Measurements from ENCODE around the gene EYA2. TPM values are rescaled to one million over a fixed set of nuclear protein-coding genes. Genes with fewer than 3 reads are reported as not detected.

Gene EYA2
- total RNA-seq, 1 experiment from 2014 or later: 0.33 TPM

DNA sequence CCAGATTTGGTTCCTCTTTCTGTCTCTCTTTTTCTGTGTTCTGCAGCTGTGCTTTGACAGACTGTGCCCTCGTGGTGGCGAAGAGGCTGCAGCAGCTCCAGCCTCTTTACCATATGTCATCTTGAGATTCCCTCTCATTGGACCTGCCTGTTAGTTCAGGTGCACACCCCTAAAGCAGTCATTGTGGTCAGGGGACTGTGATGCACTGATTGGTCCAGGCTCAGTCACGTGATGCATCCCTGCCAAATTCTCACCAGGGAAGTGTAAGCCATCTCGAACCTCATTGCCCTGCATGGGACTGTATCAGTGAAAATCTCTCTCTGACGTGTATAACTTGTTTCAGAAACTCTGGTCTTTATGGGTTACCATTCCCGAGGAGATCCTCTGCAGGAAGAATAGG is 160.3 kb downstream of the EYA2 start:
- H3K4me1 ChIP-seq (ENCODE audit: insufficient read depth, low read length): no peaks in the 10 kb centered on the region
- no peak overlapping the region for H3K4me3 ChIP-seq (ENCODE audit: low read length)
- BruUV-seq (replicated peaks): no TSS peak
- no peaks in the 10 kb centered on the region for H4K20me1 ChIP-seq (ENCODE audit: low read length)
- H3K9me3 ChIP-seq (ENCODE audit: low read length): no peaks in the 10 kb centered on the region
- CTCF ChIA-PET: no interaction called here
- no peak for TF ChIP-seq EZH2phosphoT487 (IDR thresholded peaks at IDR 0.05; ENCODE audit: borderline replicate concordance, low read length)
- TF ChIP-seq CTCF (conservative IDR thresholded peaks at IDR 0.05; ENCODE audit: low read depth, low read length): no peak
- TF ChIP-seq EZH2 (IDR thresholded peaks at IDR 0.05; ENCODE audit: low read length, unreplicated experiment): no peak
- no peaks in the 10 kb centered on the region for H3K36me3 ChIP-seq (ENCODE audit: low read depth, low read length)
- no peak overlapping the region for H3K9ac ChIP-seq (ENCODE audit: low read length)
- no peak for ATAC-seq
- intact Hi-C loops (cut with micrococcal nuclease): no loop called here
- no peaks in the 10 kb centered on the region for H3F3A ChIP-seq (ENCODE audit: low read length, unreplicated experiment)
- H2AFZ ChIP-seq (ENCODE audit: low read length): no peak overlapping the region
- no peaks in the 10 kb centered on the region for H3K9me2 ChIP-seq (replicated peaks; ENCODE audit: low read length)
- H3K4me2 ChIP-seq (ENCODE audit: low read length): no peak overlapping the region
- peaks cover 32% of the 10 kb centered on the region for H3K27me3 ChIP-seq (ENCODE audit: low read length)
- H3K79me2 ChIP-seq (ENCODE audit: low read length): no peaks in the 10 kb centered on the region
- no peak for DNase-seq
- POLR2A ChIA-PET (ENCODE audit: unreplicated experiment): no interaction called here
- H3K27ac ChIP-seq (ENCODE audit: low read length): no peak overlapping the region

DNA sequence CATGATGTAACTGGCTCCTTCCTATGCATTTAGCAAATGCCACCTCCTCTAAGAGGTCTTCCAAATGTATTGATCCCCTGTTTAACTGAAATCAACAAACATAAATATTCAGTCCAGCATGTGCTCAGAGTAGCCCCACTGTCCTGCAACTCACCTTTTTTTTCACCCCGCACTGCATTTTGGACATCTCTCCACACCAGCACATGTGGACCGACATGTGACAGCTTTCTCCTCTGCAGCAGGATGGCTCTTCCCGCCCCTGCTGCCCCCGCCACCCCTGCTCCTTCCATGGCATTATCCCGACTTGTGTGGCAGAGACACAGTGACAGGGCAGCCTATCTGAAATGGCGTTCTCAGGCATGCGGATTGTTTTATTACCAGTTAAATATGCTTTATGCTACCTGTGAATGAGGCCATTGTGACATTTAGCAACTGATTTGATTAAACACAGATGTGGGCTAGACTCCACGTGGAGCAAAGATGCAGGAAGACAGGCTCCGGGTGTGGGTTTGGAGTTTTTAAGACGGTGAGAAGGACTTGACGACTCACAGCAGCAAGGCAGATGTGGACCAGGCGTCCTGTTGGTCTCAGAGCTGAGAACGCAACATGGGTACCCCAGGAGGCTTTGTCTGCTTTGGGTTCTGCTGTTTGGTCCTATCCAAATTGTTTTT is 161.2 kb downstream of the EYA2 start:
- ATAC-seq: no peak
- H4K20me1 ChIP-seq (ENCODE audit: low read length): no peaks in the 10 kb centered on the region
- no peak for TF ChIP-seq EZH2phosphoT487 (IDR thresholded peaks at IDR 0.05; ENCODE audit: borderline replicate concordance, low read length)
- TF ChIP-seq CTCF (conservative IDR thresholded peaks at IDR 0.05; ENCODE audit: low read depth, low read length): no peak
- TF ChIP-seq EZH2 (IDR thresholded peaks at IDR 0.05; ENCODE audit: low read length, unreplicated experiment): no peak
- intact Hi-C loops (cut with micrococcal nuclease): no loop called here
- CTCF ChIA-PET: no interaction called here
- no peak overlapping the region for H3K27ac ChIP-seq (ENCODE audit: low read length)
- no peaks in the 10 kb centered on the region for H3F3A ChIP-seq (ENCODE audit: low read length, unreplicated experiment)
- no peak overlapping the region for H3K9ac ChIP-seq (ENCODE audit: low read length)
- no peaks in the 10 kb centered on the region for H3K9me3 ChIP-seq (ENCODE audit: low read length)
- no peaks in the 10 kb centered on the region for H3K4me1 ChIP-seq (ENCODE audit: insufficient read depth, low read length)
- no peaks in the 10 kb centered on the region for H3K9me2 ChIP-seq (replicated peaks; ENCODE audit: low read length)
- no peak for DNase-seq
- H3K36me3 ChIP-seq (ENCODE audit: low read depth, low read length): no peaks in the 10 kb centered on the region
- peaks cover 23% of the 10 kb centered on the region for H3K27me3 ChIP-seq (ENCODE audit: low read length)
- no peak overlapping the region for H3K4me2 ChIP-seq (ENCODE audit: low read length)
- BruUV-seq (replicated peaks): no TSS peak
- H3K4me3 ChIP-seq (ENCODE audit: low read length): no peak overlapping the region
- no peaks in the 10 kb centered on the region for H3K79me2 ChIP-seq (ENCODE audit: low read length)
- POLR2A ChIA-PET (ENCODE audit: unreplicated experiment): no interaction called here
- H2AFZ ChIP-seq (ENCODE audit: low read length): no peak overlapping the region

GRCh38 chr20:47057661-47058060 is 163.0 kb downstream of the EYA2 start:
- H3K27me3 ChIP-seq (ENCODE audit: low read length): peaks cover 8% of the 10 kb centered on the region; the same call in 1 of the 2 replicates
- H3K4me2 ChIP-seq (ENCODE audit: low read length): no peak overlapping the region
- no peak overlapping the region for H2AFZ ChIP-seq (ENCODE audit: low read length)
- BruUV-seq (replicated peaks): no TSS peak
- ChIA-PET POLR2A (ENCODE audit: unreplicated experiment) (no interaction called here), CTCF (no interaction called here)
- DNase-seq (no peak), ATAC-seq (no peak)
- H3F3A ChIP-seq (ENCODE audit: low read length, unreplicated experiment): no peaks in the 10 kb centered on the region
- no peaks in the 10 kb centered on the region for H3K9me2 ChIP-seq (replicated peaks; ENCODE audit: low read length)
- no peaks in the 10 kb centered on the region for H3K79me2 ChIP-seq (ENCODE audit: low read length)
- H3K9ac ChIP-seq (ENCODE audit: low read length): no peak overlapping the region
- TF ChIP-seq EZH2 (IDR thresholded peaks at IDR 0.05; ENCODE audit: low read length, unreplicated experiment) (no peak), CTCF (conservative IDR thresholded peaks at IDR 0.05; ENCODE audit: low read depth, low read length) (no peak), EZH2phosphoT487 (IDR thresholded peaks at IDR 0.05; ENCODE audit: borderline replicate concordance, low read length) (no peak)
- no peaks in the 10 kb centered on the region for H3K36me3 ChIP-seq (ENCODE audit: low read depth, low read length)
- intact Hi-C loops (cut with micrococcal nuclease): no loop called here
- no peaks in the 10 kb centered on the region for H3K4me1 ChIP-seq (ENCODE audit: insufficient read depth, low read length)
- no peak overlapping the region for H3K27ac ChIP-seq (ENCODE audit: low read length)
- no peak overlapping the region for H3K4me3 ChIP-seq (ENCODE audit: low read length)
- H3K9me3 ChIP-seq (ENCODE audit: low read length): no peaks in the 10 kb centered on the region
- H4K20me1 ChIP-seq (ENCODE audit: low read length): no peaks in the 10 kb centered on the region
